Measurements from ENCODE around the gene TSPAN9.

DNA sequence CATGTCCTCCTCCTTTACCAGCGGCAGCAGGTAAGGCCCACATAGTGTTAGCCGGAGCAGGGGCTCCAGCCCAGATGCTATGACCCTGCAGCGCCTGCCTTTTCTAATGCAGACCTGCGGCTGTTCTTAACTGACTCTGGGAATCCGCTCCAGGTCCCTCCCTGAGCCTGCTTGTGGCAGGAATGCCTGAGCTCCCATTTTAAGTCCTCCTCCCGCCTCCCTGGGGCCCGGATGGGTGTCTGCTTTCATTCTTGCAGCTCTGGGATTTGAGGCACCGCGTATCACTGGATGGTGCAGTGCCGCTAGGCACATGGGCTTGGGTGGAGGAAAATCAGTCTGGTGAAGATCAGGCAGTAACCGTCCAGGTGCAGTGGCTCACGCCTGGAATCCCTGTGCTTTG lies 7.6 kb downstream of the TSPAN9 start:
- TF ChIP-seq EZH2 (IDR thresholded peaks at IDR 0.05) = no peak
- TF ChIP-seq EZH2phosphoT487 (IDR thresholded peaks at IDR 0.05) = no peak
